Vagina (tissue), 2 donors: ENCODE data around the gene TRAPPC14. TPM values are rescaled to one million over a fixed set of nuclear protein-coding genes. Genes with fewer than 3 reads are reported as not detected.
"Not testable (repeated sequence)": the region's sequence is repeated elsewhere in the genome, so short reads cannot be mapped to it uniquely, and the experiment has no call there.

Source experiments
- DNase-seq, 2 donors: peaks; one replicate each; pipeline ENCODE4 v3.0.0-alpha.2; 2017; ENCODE audit errors: extremely low spot score in 2 of 2
- H3K27ac ChIP-seq: fragments of 200-600 bp; sonication (generic); one replicate; pipeline ENCODE4 v1.5.1; 2019
- H3K27me3 ChIP-seq: fragments of 200-600 bp; sonication (generic); one replicate; pipeline ENCODE4 v1.5.1; 2019
- H3K36me3 ChIP-seq, 2 donors: fragments of 200-600 bp; sonication (generic); one replicate each; pipeline ENCODE4 v1.5.1; 2017 to 2019
- H3K4me1 ChIP-seq: fragments of 200-600 bp; sonication (generic); one replicate; pipeline ENCODE4 v1.5.1; 2019
- H3K4me3 ChIP-seq, 2 donors: fragments of 200-600 bp; sonication (generic); 1 replicate in 1 of 2; 2 replicates in 1 of 2; pipeline ENCODE4 v1.5.1; 2016 to 2019
- H3K9me3 ChIP-seq: fragments of 200-600 bp; sonication (generic); one replicate; pipeline ENCODE4 v1.5.1; 2019
- CTCF ChIP-seq, 3 experiments: fragments of 450-650 bp in 2 of 3; fragments of 200-600 bp in 1 of 3; sonication (generic) in 1 of 3; IDR thresholded peaks; one replicate each; pipeline ENCODE4 v1.5.1; 2017 to 2019; ENCODE audit warnings: antibody characterized with exemption in 3 of 3, mild to moderate bottlenecking in 2 of 3, moderate library complexity in 2 of 3
- POLR2A ChIP-seq, 2 donors: fragments of 450-650 bp; IDR thresholded peaks; one replicate each; pipeline ENCODE4 v1.6.1; 2017; ENCODE audit warnings: antibody characterized with exemption in 2 of 2, mild to moderate bottlenecking in 2 of 2, moderate library complexity in 2 of 2
- POLR2AphosphoS5 ChIP-seq, 2 donors: sonication (generic); formaldehyde crosslinking; IDR thresholded peaks; one replicate each; pipeline ENCODE4 v1.9.0; 2017; ENCODE audit warnings: antibody characterized with exemption in 2 of 2, mild to moderate bottlenecking in 2 of 2, low read depth in 1 of 2; ENCODE audit not compliant: insufficient read depth in 1 of 2
- intact Hi-C: fragments of 100-400 bp; cut with DNase I; formaldehyde crosslinking; loops from one replicate; pipeline ENCODE4 v1.15.1; 2023
- total RNA-seq: library from RNA; depleted of rRNA; stranded (reverse); fragments of >200 nt; gene quantifications from one replicate; pipeline ENCODE4 v1.2.3, GENCODE V29; 2016

The TRAPPC14 gene
- total RNA-seq, 1 donor from 2014 or later = 18.2 TPM

- no peaks in the 10 kb centered on the region for H3K36me3 ChIP-seq
- no peak for TF ChIP-seq POLR2A (IDR thresholded peaks at IDR 0.05)
- no peak for TF ChIP-seq POLR2AphosphoS5 (IDR thresholded peaks at IDR 0.05; ENCODE audit: insufficient read depth in 1 of 2, low read depth in 1 of 2)
- no peak for TF ChIP-seq CTCF (IDR thresholded peaks at IDR 0.05)
- no peaks in the 10 kb centered on the region for H3K27me3 ChIP-seq
- no peaks in the 10 kb centered on the region for H3K4me1 ChIP-seq
- no peak overlapping the region for H3K27ac ChIP-seq
- no peak overlapping the region for H3K4me3 ChIP-seq
- H3K9me3 ChIP-seq = no peaks in the 10 kb centered on the region
- DNase-seq = no peak
- intact Hi-C loops = no loop called here
These were observed 30.5 kb upstream of the TRAPPC14 start for GRCh38 chr7:100189061-100189460.

- H3K4me3 ChIP-seq = no peak overlapping the region
- DNase-seq = no peak
- H3K4me1 ChIP-seq = no peaks in the 10 kb centered on the region
- H3K36me3 ChIP-seq = no peaks in the 10 kb centered on the region
- H3K9me3 ChIP-seq = no peaks in the 10 kb centered on the region
- intact Hi-C loops = no loop called here
- no peaks in the 10 kb centered on the region for H3K27me3 ChIP-seq
- TF ChIP-seq CTCF (IDR thresholded peaks at IDR 0.05) = no peak
- TF ChIP-seq POLR2A (IDR thresholded peaks at IDR 0.05) = no peak
- no peak for TF ChIP-seq POLR2AphosphoS5 (IDR thresholded peaks at IDR 0.05; ENCODE audit: insufficient read depth in 1 of 2, low read depth in 1 of 2)
- no peak overlapping the region for H3K27ac ChIP-seq
These were observed 27.2 kb upstream of the TRAPPC14 start for GRCh38 chr7:100185726-100186125.

GRCh38 chr7:100183090-100183489 lies 24.6 kb upstream of the TRAPPC14 start:
- H3K27ac ChIP-seq, DNase-seq, H3K4me1 ChIP-seq, intact Hi-C loops, H3K27me3 ChIP-seq, H3K9me3 ChIP-seq, H3K36me3 ChIP-seq, H3K4me3 ChIP-seq: not testable (repeated sequence)

- H3K4me3 ChIP-seq, H3K27ac ChIP-seq, H3K27me3 ChIP-seq, H3K36me3 ChIP-seq, H3K9me3 ChIP-seq, DNase-seq, intact Hi-C loops, H3K4me1 ChIP-seq: not testable (repeated sequence)
These were observed 24.1 kb upstream of the TRAPPC14 start for GRCh38 chr7:100182616-100183015.

GRCh38 chr7:100180084-100180483 lies 21.6 kb upstream of the TRAPPC14 start:
- DNase-seq, H3K9me3 ChIP-seq, H3K27ac ChIP-seq, H3K4me3 ChIP-seq, H3K27me3 ChIP-seq, H3K36me3 ChIP-seq, intact Hi-C loops: not testable (repeated sequence)
- peaks cover 14% of the 10 kb centered on the region for H3K4me1 ChIP-seq

- H3K4me1 ChIP-seq = peaks cover 14% of the 10 kb centered on the region
These were observed 18.8 kb upstream of the TRAPPC14 start, which contains the start of the genes GPC2 and STAG3 for GRCh38 chr7:100177045-100178001. GPC2 (minus strand) TSS chr7:100177381; CDS start chr7:100177199, 182 bp downstream. STAG3 (plus strand) TSS chr7:100177918; CDS start chr7:100180557, 2,639 bp downstream.

More at GRCh38 chr7:100177045-100178001, 18.8 kb upstream of the TRAPPC14 start, which contains the start of the genes GPC2 and STAG3:
- no peak for TF ChIP-seq POLR2A (IDR thresholded peaks at IDR 0.05)
- TF ChIP-seq POLR2AphosphoS5 (IDR thresholded peaks at IDR 0.05; ENCODE audit: insufficient read depth in 1 of 2, low read depth in 1 of 2) = no peak
- no peak for TF ChIP-seq CTCF (IDR thresholded peaks at IDR 0.05)
- Histone ChIP-seq H3K27ac (peak within 1 kb of the TSS; percentile 46), H3K36me3 (no peaks in the 10 kb centered on the region), H3K27me3 (no peaks in the 10 kb centered on the region), H3K4me3 (peak within 1 kb of the TSS; percentile 49 to 50), H3K9me3 (no peaks in the 10 kb centered on the region)
- DNase-seq = no peak
- intact Hi-C loops = no loop called here
